ENCODE data around the gene SDSL. TPM values are rescaled to one million over a fixed set of nuclear protein-coding genes. Genes with fewer than 3 reads are reported as not detected.
A peak's percentile ranks its signal among the peaks of the same experiment; 100 is the strongest.

Gene SDSL
- total RNA-seq, 4 donors from 2014 or later: 7.5 to 21.5 (median 11.4) TPM

DNA sequence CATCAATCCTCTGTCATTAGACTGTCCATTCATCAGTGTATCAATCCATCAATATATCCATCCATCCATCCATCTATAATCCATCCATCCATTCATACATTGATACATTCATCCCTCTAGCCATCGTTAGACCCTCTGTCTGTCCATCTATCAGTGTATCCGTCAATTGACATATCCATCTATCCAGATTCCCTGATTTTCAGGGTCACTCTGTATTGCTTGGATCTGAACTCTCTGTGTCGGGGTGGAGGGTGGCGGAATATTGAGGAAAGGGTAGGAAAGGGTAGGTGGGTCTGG is 17.1 kb downstream of the SDSL start:
- no peak for TF ChIP-seq POLR2A (IDR thresholded peaks at IDR 0.05)
- TF ChIP-seq, protein P1, sequence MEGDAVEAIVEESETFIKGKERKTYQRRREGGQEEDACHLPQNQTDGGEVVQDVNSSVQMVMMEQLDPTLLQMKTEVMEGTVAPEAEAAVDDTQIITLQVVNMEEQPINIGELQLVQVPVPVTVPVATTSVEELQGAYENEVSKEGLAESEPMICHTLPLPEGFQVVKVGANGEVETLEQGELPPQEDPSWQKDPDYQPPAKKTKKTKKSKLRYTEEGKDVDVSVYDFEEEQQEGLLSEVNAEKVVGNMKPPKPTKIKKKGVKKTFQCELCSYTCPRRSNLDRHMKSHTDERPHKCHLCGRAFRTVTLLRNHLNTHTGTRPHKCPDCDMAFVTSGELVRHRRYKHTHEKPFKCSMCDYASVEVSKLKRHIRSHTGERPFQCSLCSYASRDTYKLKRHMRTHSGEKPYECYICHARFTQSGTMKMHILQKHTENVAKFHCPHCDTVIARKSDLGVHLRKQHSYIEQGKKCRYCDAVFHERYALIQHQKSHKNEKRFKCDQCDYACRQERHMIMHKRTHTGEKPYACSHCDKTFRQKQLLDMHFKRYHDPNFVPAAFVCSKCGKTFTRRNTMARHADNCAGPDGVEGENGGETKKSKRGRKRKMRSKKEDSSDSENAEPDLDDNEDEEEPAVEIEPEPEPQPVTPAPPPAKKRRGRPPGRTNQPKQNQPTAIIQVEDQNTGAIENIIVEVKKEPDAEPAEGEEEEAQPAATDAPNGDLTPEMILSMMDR (IDR thresholded peaks at IDR 0.05): no peak
- H3K27ac ChIP-seq: no peak overlapping the region
- no peak for DNase-seq
- no peaks in the 10 kb centered on the region for H3K4me1 ChIP-seq
- H3K9me3 ChIP-seq: no peaks in the 10 kb centered on the region
- H3K36me3 ChIP-seq: no peaks in the 10 kb centered on the region
- no peak overlapping the region for H3K4me3 ChIP-seq
- H3K27me3 ChIP-seq: no peaks in the 10 kb centered on the region

DNA sequence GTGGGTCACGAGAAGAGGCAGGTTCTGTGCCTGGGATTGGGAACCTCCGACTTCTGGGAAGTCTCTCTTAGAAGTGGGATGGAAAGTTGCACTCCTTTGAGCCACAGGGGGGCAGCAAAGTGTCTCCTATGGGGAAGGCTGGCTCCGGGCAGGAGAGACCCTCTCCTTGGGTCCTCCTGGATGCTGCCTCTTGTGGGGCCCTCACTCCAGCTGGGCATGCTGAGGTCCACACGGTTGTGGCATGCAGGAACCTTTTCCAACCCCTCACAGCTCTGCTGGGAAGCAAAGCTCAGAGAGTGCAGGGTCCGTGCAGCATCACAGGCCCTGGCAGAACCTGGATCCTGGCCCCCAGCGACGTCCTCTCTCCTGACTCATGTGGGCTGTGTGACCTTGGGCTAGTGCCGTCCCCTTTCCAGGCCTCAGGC is 17.4 kb downstream of the SDSL start:
- no peaks in the 10 kb centered on the region for H3K27me3 ChIP-seq
- no peak for DNase-seq
- no peak overlapping the region for H3K4me3 ChIP-seq
- H3K9me3 ChIP-seq: no peaks in the 10 kb centered on the region
- no peaks in the 10 kb centered on the region for H3K36me3 ChIP-seq
- no peak overlapping the region for H3K27ac ChIP-seq
- H3K4me1 ChIP-seq: no peaks in the 10 kb centered on the region
- no peak for TF ChIP-seq POLR2A (IDR thresholded peaks at IDR 0.05)
- TF ChIP-seq, protein P1 (IDR thresholded peaks at IDR 0.05): peak in 5 of 6 experiments; percentile 17 to 45 (median 25)

DNA sequence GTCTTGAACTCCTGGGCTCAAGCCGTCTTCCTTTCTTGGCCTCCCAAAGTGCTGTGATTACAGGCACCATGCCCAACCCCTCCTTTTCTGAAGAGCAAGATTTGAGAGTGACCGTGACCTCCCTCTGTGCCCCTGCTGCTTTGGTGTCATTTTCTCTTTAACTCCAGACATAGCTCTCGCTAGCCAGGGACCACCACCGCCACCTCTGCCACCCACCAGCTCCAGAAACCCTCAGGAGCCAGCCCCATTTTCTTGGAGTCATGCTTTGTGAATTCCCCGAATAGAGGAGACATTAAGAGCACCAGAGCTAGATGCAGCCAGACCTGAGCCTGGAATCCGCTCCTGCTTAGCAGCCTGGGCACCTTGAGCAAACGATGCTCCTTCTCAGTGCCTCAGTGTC is 18.2 kb downstream of the SDSL start:
- H3K9me3 ChIP-seq: no peaks in the 10 kb centered on the region
- H3K36me3 ChIP-seq: no peaks in the 10 kb centered on the region
- no peak overlapping the region for H3K27ac ChIP-seq
- H3K27me3 ChIP-seq: no peaks in the 10 kb centered on the region
- H3K4me1 ChIP-seq: no peaks in the 10 kb centered on the region
- TF ChIP-seq, protein P1 (IDR thresholded peaks at IDR 0.05): no peak
- no peak for TF ChIP-seq POLR2A (IDR thresholded peaks at IDR 0.05)
- H3K4me3 ChIP-seq: no peak overlapping the region
- DNase-seq: no peak

DNA sequence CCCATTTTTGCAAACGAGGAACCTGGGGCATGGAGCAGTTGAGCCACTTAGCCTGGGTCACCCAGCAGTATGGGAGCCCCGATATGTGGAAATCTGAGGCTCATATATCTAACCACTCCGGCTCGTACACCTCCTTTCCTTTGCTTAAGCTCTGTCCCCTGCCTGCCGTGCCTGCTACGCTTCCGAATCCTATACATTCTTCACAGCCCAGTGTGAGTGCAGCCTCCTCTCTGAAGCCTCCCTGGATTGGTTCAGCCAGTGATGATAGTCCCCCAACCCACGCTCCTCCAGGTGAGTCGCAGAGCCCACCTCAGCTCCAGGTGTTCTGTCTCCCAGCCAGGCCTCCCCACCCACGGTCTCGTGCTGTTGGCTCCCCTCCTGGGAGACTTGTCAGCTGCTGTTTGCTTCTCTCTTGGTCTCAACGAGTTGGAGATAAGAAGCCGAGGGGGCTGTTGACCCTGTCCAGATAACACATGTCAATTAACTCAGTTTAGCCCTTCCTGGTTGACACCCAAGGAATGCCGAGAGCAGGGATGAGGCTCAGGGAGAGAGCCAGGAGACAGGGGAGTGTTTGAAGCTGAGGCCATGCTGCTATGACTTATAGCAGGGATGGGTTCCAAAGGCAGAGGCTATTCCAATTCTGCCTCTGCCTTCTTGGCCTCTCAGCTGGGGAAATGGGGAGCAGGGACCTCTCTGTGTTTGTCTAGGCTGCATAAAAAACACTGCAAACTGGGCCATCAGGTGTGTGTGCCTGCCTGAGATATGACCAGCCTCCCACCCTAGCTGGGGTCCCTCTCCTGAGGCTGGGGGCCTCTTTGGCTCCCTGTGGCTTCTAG is 19.0 kb downstream of the SDSL start:
- Histone ChIP-seq H3K4me3 (no peak overlapping the region), H3K4me1 (no peaks in the 10 kb centered on the region), H3K9me3 (no peaks in the 10 kb centered on the region), H3K27ac (no peak overlapping the region), H3K27me3 (no peaks in the 10 kb centered on the region), H3K36me3 (no peaks in the 10 kb centered on the region)
- TF ChIP-seq, protein P1 (IDR thresholded peaks at IDR 0.05): no peak
- no peak for TF ChIP-seq POLR2A (IDR thresholded peaks at IDR 0.05)
- DNase-seq: no peak

DNA sequence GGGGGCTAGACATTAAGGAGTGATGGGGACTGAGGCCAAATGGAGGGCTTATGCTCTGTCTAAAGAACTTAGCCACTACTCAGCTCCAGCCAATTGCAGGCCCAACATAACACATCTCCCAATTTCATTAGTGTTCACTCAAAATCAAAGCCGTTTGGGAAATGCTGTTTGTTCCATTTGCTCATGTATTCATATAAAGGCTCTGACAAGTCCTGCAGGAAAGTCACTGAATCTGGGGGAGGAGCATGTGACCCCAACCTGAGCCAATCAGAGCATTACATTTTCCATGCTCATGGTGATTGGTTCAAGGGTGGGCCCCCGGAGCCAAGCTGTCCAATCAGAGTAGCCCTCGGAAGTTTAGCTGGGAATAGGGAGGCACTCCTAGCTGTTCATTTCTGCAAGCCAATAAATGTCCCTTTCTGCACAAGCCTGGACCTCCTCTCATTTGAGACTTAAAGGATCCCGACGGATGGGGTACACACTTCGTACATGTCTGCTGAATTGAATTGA is 20.9 kb downstream of the SDSL start:
- no peak for TF ChIP-seq POLR2A (IDR thresholded peaks at IDR 0.05)
- TF ChIP-seq, protein P1 (IDR thresholded peaks at IDR 0.05): no peak
- Histone ChIP-seq H3K36me3 (no peaks in the 10 kb centered on the region), H3K27ac (no peak overlapping the region), H3K4me1 (no peaks in the 10 kb centered on the region), H3K27me3 (no peaks in the 10 kb centered on the region), H3K9me3 (no peaks in the 10 kb centered on the region), H3K4me3 (no peak overlapping the region)
- DNase-seq: no peak

All from Peyer's patch (tissue), 4 donors.